ENCODE data around the gene CSNK1A1L.

The CSNK1A1L gene

DNA sequence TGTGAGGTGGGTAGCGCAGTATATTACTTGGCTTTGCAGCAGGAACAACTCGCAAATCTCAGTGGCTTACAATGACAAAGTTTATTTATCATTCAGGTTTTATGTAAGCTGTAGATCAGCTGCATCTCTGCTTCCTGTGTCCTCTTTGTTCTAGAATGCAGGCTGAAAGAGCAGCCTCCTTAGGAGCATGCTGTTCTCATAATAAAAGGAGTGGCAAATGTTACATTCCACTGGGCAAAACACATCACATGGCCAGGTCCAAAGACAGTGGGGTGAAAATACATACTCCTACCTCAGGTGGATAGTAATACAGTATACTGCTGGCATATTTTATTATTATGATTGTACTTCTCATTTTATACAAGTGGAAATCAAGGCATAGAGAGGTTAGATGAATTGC, 1.2 kb upstream of the CSNK1A1L start:
- no peaks in the 10 kb centered on the region for H3K9me2 ChIP-seq (replicated peaks; ENCODE audit: control insufficient read depth, low read length)
- no peaks in the 10 kb centered on the region for H3K9me3 ChIP-seq (ENCODE audit: control insufficient read depth, insufficient read depth, low read length)
- no peak overlapping the region for H3K4me2 ChIP-seq (ENCODE audit: low read length)
- TF ChIP-seq, protein P1, sequence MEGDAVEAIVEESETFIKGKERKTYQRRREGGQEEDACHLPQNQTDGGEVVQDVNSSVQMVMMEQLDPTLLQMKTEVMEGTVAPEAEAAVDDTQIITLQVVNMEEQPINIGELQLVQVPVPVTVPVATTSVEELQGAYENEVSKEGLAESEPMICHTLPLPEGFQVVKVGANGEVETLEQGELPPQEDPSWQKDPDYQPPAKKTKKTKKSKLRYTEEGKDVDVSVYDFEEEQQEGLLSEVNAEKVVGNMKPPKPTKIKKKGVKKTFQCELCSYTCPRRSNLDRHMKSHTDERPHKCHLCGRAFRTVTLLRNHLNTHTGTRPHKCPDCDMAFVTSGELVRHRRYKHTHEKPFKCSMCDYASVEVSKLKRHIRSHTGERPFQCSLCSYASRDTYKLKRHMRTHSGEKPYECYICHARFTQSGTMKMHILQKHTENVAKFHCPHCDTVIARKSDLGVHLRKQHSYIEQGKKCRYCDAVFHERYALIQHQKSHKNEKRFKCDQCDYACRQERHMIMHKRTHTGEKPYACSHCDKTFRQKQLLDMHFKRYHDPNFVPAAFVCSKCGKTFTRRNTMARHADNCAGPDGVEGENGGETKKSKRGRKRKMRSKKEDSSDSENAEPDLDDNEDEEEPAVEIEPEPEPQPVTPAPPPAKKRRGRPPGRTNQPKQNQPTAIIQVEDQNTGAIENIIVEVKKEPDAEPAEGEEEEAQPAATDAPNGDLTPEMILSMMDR (IDR thresholded peaks at IDR 0.05; ENCODE audit: low read depth, low read length, poor library complexity, severe bottlenecking) = no peak
- TF ChIP-seq EZH2phosphoT487 (IDR thresholded peaks at IDR 0.05; ENCODE audit: borderline replicate concordance, low read length) = no peak
- no peaks in the 10 kb centered on the region for H3K36me3 ChIP-seq (ENCODE audit: control insufficient read depth, low read length)
- no peak overlapping the region for H3K27ac ChIP-seq (ENCODE audit: low read depth, low read length)
- no peak overlapping the region for H3K4me3 ChIP-seq (ENCODE audit: low read length)
- no peaks in the 10 kb centered on the region for H3K27me3 ChIP-seq (ENCODE audit: control insufficient read depth, low read length)
- H4K20me1 ChIP-seq (ENCODE audit: control insufficient read depth, insufficient read depth, low read depth, low read length) = no peaks in the 10 kb centered on the region
- no peaks in the 10 kb centered on the region for H3F3A ChIP-seq (ENCODE audit: control insufficient read depth, insufficient read depth)
- H3K4me1 ChIP-seq (ENCODE audit: control insufficient read depth, low read length) = no peaks in the 10 kb centered on the region
- no peaks in the 10 kb centered on the region for H3K79me2 ChIP-seq (ENCODE audit: control insufficient read depth, low read length)

DNA sequence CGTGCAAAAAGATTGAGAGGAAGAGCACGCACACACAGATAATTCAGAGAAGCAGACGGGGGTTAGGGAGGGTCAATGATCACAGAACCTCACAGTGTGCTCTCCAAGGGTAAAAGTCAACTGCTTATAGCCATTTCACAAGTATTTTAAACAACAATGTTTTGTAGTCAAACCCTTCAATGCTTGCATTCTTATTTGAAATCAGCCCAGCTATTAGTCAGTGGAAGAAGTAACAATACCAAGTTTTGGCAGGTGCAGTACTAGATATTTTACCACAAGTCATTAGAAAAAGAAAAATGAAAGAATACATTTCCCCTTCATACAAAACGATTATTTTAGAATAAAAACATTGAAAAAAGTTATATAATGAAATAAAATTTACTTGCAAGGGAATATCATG, 2.6 kb downstream of the CSNK1A1L start:
- Histone ChIP-seq H3K27me3 (ENCODE audit: control insufficient read depth, low read length) (peaks cover 10% of the 10 kb centered on the region), H3K4me3 (ENCODE audit: low read length) (no peak overlapping the region), H3K36me3 (ENCODE audit: control insufficient read depth, low read length) (no peaks in the 10 kb centered on the region), H3K9me2 (replicated peaks; ENCODE audit: control insufficient read depth, low read length) (no peaks in the 10 kb centered on the region), H3F3A (ENCODE audit: control insufficient read depth, insufficient read depth) (no peaks in the 10 kb centered on the region), H3K4me1 (ENCODE audit: control insufficient read depth, low read length) (no peaks in the 10 kb centered on the region), H3K9me3 (ENCODE audit: control insufficient read depth, insufficient read depth, low read length) (no peaks in the 10 kb centered on the region), H3K27ac (ENCODE audit: low read depth, low read length) (no peak overlapping the region), H4K20me1 (ENCODE audit: control insufficient read depth, insufficient read depth, low read depth, low read length) (no peaks in the 10 kb centered on the region), H3K4me2 (ENCODE audit: low read length) (no peak overlapping the region), H3K79me2 (ENCODE audit: control insufficient read depth, low read length) (no peaks in the 10 kb centered on the region)
- TF ChIP-seq, protein P1 (IDR thresholded peaks at IDR 0.05; ENCODE audit: low read depth, low read length, poor library complexity, severe bottlenecking) = no peak
- TF ChIP-seq EZH2phosphoT487 (IDR thresholded peaks at IDR 0.05; ENCODE audit: borderline replicate concordance, low read length) = no peak

DNA sequence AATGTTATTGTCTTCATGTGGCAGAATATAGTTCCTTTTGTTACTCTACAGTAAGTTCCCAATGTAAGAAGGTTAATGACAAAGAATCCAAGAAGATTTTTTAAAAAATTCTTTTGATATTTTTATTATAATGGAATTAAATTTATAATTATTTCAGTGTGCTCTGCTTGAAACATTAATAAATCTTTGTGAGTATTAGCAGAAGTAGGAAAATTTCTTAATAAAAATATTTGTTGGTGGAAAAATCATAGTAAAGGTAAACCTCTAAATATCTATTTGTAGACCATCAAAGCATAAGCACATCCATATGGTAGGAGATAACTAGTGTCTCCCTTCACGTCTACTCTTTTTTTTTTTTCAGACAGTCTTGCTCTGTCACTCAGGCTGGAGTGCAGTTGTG, 4.3 kb downstream of the CSNK1A1L start:
- Histone ChIP-seq H3K9me2 (replicated peaks; ENCODE audit: control insufficient read depth, low read length) (no peaks in the 10 kb centered on the region; the same call in 1 of the 2 replicates), H3F3A (ENCODE audit: control insufficient read depth, insufficient read depth) (no peaks in the 10 kb centered on the region)

More for the DNA sequence above, 4.3 kb downstream of the CSNK1A1L start:
- no peaks in the 10 kb centered on the region for H3K4me1 ChIP-seq (ENCODE audit: control insufficient read depth, low read length)
- TF ChIP-seq, protein P1 (IDR thresholded peaks at IDR 0.05; ENCODE audit: low read depth, low read length, poor library complexity, severe bottlenecking) = no peak
- no peak for TF ChIP-seq EZH2phosphoT487 (IDR thresholded peaks at IDR 0.05; ENCODE audit: borderline replicate concordance, low read length)
- H3K4me2 ChIP-seq (ENCODE audit: low read length) = no peak overlapping the region
- H3K79me2 ChIP-seq (ENCODE audit: control insufficient read depth, low read length) = no peaks in the 10 kb centered on the region
- H3K27ac ChIP-seq (ENCODE audit: low read depth, low read length) = no peak overlapping the region
- no peaks in the 10 kb centered on the region for H3K9me3 ChIP-seq (ENCODE audit: control insufficient read depth, insufficient read depth, low read length)
- no peak overlapping the region for H3K4me3 ChIP-seq (ENCODE audit: low read length)
- H3K36me3 ChIP-seq (ENCODE audit: control insufficient read depth, low read length) = no peaks in the 10 kb centered on the region
- peaks cover 10% of the 10 kb centered on the region for H3K27me3 ChIP-seq (ENCODE audit: control insufficient read depth, low read length)
- no peaks in the 10 kb centered on the region for H4K20me1 ChIP-seq (ENCODE audit: control insufficient read depth, insufficient read depth, low read depth, low read length)

Measured in DOHH2 (cell line).